GM23338 (cell line): Measurements from ENCODE around the gene DEDD2.

ENCODE experiments used
- CREB1 ChIP-seq: fragments of 250-450 bp; sonication (Bioruptor Pico); IDR thresholded peaks from 2 replicates; pipeline ENCODE4 v1.5.0; 2020; ENCODE audit warnings: low read depth, mild to moderate bottlenecking, moderate library complexity
- EZH2 ChIP-seq: fragments of 200-600 bp; sonication (generic); IDR thresholded peaks from one replicate; pipeline ENCODE4 v1.8.0; 2017; ENCODE audit warnings: antibody characterized with exemption, mild to moderate bottlenecking, low read depth; ENCODE audit not compliant: unreplicated experiment
- EZH2phosphoT487 ChIP-seq: fragments of 200-600 bp; sonication (generic); IDR thresholded peaks from one replicate; pipeline ENCODE4 v1.8.1; 2018; ENCODE audit warnings: antibody characterized with exemption; ENCODE audit not compliant: unreplicated experiment
- POLR2AphosphoS5 ChIP-seq: IDR thresholded peaks from 2 replicates; pipeline ENCODE4 v1.6.1; 2016; ENCODE audit warnings: antibody characterized with exemption, low read depth
- ZNF114 ChIP-seq: fragments of 250-450 bp; sonication (Bioruptor Pico); IDR thresholded peaks from 2 replicates; pipeline ENCODE4 v1.5.0; 2020; ENCODE audit warnings: mild to moderate bottlenecking, moderate library complexity
- TF ChIP-seq, protein P1 (sequence below), 2 experiments: fragments of 200-600 bp in 1 of 2; sonication (generic) in 1 of 2; conservative IDR thresholded peaks; 2 replicates each; pipeline versions ENCODE4 v1.5.1 to v1.6.1; 2016 to 2017; ENCODE audit warnings: antibody characterized with exemption in 2 of 2, low read depth in 2 of 2, mild to moderate bottlenecking in 2 of 2, moderate library complexity in 1 of 2
- TF ChIP-seq, protein P2 (sequence below): IDR thresholded peaks from one replicate; pipeline ENCODE4 v1.6.1; 2018; ENCODE audit warnings: antibody characterized with exemption; ENCODE audit not compliant: unreplicated experiment

DNA sequence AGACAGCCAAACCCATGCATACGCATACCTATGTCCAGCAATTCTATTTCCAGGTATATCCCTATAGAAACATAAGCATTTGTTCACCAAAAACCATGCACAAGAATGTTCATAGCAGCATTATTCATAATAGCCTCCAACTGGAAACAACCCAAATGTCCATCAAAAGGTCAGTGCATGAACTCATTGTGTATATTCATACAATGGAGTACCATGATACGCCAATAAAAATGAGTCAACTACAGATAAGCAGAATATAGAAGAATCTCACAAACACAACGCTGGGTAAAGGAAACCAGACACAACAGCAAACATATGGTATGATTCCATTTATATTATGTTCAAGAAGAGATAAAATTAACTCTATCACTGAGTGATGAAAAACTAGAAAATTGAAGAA, 23.8 kb downstream of the DEDD2 start:
- TF ChIP-seq, protein P1, sequence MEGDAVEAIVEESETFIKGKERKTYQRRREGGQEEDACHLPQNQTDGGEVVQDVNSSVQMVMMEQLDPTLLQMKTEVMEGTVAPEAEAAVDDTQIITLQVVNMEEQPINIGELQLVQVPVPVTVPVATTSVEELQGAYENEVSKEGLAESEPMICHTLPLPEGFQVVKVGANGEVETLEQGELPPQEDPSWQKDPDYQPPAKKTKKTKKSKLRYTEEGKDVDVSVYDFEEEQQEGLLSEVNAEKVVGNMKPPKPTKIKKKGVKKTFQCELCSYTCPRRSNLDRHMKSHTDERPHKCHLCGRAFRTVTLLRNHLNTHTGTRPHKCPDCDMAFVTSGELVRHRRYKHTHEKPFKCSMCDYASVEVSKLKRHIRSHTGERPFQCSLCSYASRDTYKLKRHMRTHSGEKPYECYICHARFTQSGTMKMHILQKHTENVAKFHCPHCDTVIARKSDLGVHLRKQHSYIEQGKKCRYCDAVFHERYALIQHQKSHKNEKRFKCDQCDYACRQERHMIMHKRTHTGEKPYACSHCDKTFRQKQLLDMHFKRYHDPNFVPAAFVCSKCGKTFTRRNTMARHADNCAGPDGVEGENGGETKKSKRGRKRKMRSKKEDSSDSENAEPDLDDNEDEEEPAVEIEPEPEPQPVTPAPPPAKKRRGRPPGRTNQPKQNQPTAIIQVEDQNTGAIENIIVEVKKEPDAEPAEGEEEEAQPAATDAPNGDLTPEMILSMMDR (conservative IDR thresholded peaks at IDR 0.05; ENCODE audit: low read depth in 2 of 2): no peak
- no peak for TF ChIP-seq CREB1 (CRISPR knock-in tag)
- TF ChIP-seq EZH2: no peak
- TF ChIP-seq, protein P2, sequence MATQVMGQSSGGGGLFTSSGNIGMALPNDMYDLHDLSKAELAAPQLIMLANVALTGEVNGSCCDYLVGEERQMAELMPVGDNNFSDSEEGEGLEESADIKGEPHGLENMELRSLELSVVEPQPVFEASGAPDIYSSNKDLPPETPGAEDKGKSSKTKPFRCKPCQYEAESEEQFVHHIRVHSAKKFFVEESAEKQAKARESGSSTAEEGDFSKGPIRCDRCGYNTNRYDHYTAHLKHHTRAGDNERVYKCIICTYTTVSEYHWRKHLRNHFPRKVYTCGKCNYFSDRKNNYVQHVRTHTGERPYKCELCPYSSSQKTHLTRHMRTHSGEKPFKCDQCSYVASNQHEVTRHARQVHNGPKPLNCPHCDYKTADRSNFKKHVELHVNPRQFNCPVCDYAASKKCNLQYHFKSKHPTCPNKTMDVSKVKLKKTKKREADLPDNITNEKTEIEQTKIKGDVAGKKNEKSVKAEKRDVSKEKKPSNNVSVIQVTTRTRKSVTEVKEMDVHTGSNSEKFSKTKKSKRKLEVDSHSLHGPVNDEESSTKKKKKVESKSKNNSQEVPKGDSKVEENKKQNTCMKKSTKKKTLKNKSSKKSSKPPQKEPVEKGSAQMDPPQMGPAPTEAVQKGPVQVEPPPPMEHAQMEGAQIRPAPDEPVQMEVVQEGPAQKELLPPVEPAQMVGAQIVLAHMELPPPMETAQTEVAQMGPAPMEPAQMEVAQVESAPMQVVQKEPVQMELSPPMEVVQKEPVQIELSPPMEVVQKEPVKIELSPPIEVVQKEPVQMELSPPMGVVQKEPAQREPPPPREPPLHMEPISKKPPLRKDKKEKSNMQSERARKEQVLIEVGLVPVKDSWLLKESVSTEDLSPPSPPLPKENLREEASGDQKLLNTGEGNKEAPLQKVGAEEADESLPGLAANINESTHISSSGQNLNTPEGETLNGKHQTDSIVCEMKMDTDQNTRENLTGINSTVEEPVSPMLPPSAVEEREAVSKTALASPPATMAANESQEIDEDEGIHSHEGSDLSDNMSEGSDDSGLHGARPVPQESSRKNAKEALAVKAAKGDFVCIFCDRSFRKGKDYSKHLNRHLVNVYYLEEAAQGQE: no peak
- no peak for TF ChIP-seq POLR2AphosphoS5
- no peak for TF ChIP-seq ZNF114 (CRISPR knock-in tag)
- TF ChIP-seq EZH2phosphoT487: no peak
